GM23248 (cell line): ENCODE results near the gene CA5B. TPM values are rescaled to one million over a fixed set of nuclear protein-coding genes. Genes with fewer than 3 reads are reported as not detected.

Experiments used
- DNase-seq: peaks from one replicate; pipeline ENCODE4 v3.0.0-alpha.2; 2015
- H2AFZ ChIP-seq: fragments of 200-600 bp; sonication (generic); 2 replicates; pipeline ENCODE4 v1.6.1; 2016; ENCODE audit warnings: antibody characterized with exemption
- H3F3A ChIP-seq: fragments of 200-600 bp; sonication (generic); 2 replicates; pipeline ENCODE4 v1.6.1; 2016; ENCODE audit warnings: mild to moderate bottlenecking, antibody characterized with exemption, mixed run types; ENCODE audit not compliant: insufficient read depth
- H3K27ac ChIP-seq: fragments of 200-600 bp; sonication (generic); 2 replicates; pipeline ENCODE4 v1.5.1; 2016; ENCODE audit warnings: mild to moderate bottlenecking
- H3K27me3 ChIP-seq: fragments of 200-600 bp; sonication (generic); replicated peaks from 2 replicates; pipeline ENCODE4 v1.6.1; 2016; ENCODE audit warnings: mild to moderate bottlenecking; ENCODE audit not compliant: insufficient read depth
- H3K36me3 ChIP-seq: fragments of 200-600 bp; sonication (generic); 2 replicates; pipeline ENCODE4 v1.6.1; 2016; ENCODE audit warnings: low read depth, mild to moderate bottlenecking
- H3K4me1 ChIP-seq: fragments of 200-600 bp; sonication (generic); 2 replicates; pipeline ENCODE4 v1.6.1; 2016; ENCODE audit warnings: mild to moderate bottlenecking; ENCODE audit not compliant: insufficient read depth
- H3K4me2 ChIP-seq: fragments of 200-600 bp; sonication (generic); one replicate; pipeline ENCODE4 v1.6.1; 2016; ENCODE audit warnings: mild to moderate bottlenecking; ENCODE audit not compliant: unreplicated experiment
- H3K4me3 ChIP-seq: fragments of 200-600 bp; sonication (generic); 2 replicates; pipeline ENCODE4 v1.5.1; 2016; ENCODE audit warnings: mild to moderate bottlenecking
- H3K79me2 ChIP-seq: fragments of 200-600 bp; sonication (generic); 2 replicates; pipeline ENCODE4 v1.6.1; 2016; ENCODE audit warnings: mild to moderate bottlenecking; ENCODE audit not compliant: insufficient read depth
- H3K9ac ChIP-seq: fragments of 200-600 bp; sonication (generic); 2 replicates; pipeline ENCODE4 v1.6.1; 2016; ENCODE audit warnings: mild to moderate bottlenecking
- H3K9me2 ChIP-seq: fragments of 200-600 bp; sonication (generic); 2 replicates; pipeline ENCODE4 v1.6.1; 2016; ENCODE audit warnings: mixed run types, mild to moderate bottlenecking, moderate library complexity; ENCODE audit not compliant: insufficient read depth
- H3K9me3 ChIP-seq: fragments of 200-600 bp; sonication (generic); one replicate; pipeline ENCODE4 v1.6.1; 2017; ENCODE audit warnings: low read depth
- H4K20me1 ChIP-seq: fragments of 200-600 bp; sonication (generic); 2 replicates; pipeline ENCODE4 v1.6.0; 2016; ENCODE audit not compliant: insufficient read depth
- EZH2 ChIP-seq: fragments of 200-600 bp; sonication (generic); IDR thresholded peaks from 2 replicates; pipeline ENCODE4 v1.6.1; 2018; ENCODE audit warnings: antibody characterized with exemption, mild to moderate bottlenecking; ENCODE audit not compliant: insufficient read depth, poor library complexity, severe bottlenecking
- EZH2phosphoT487 ChIP-seq: fragments of 200-600 bp; sonication (generic); IDR thresholded peaks from 2 replicates; pipeline ENCODE4 v1.6.1; 2018; ENCODE audit warnings: antibody characterized with exemption, moderate library complexity, mild to moderate bottlenecking, low read depth; ENCODE audit not compliant: insufficient read depth
- WGBS, 2 experiments: methylation state at CpG; one replicate each; pipeline ENCODE4 v1.1.6; 2015 to 2017; ENCODE audit warnings: low lambda C conversion rate in 2 of 2, low coverage in 1 of 2; ENCODE audit errors: missing lambda C conversion rate in 2 of 2; 5-methylcytosine and 5-hydroxymethylcytosine counted together
- in situ Hi-C: fragments of 300-500 bp; cut with MboI; formaldehyde crosslinking; loops from 2 replicates; pipeline ENCODE4 v1.15.0; 2020
- polyA plus RNA-seq: library from polyadenylated mRNA; unstranded; fragments of >200 nt; fragmentation: Nextera tagmentation; extraction: Ambion mirVana; gene quantifications from 2 replicates; pipeline ENCODE4 v1.2.1, GENCODE V29; 2016
- total RNA-seq: library from RNA; depleted of rRNA; stranded (reverse); fragments of >200 nt; shearing (Covaris generic); gene quantifications from 2 replicates; pipeline ENCODE4 v1.2.3, GENCODE V29; 2014

CA5B gene
- total and polyA plus RNA-seq, 2 experiments from 2014 or later: 6.4 to 8.2 TPM

- H2AFZ ChIP-seq: no peak overlapping the region
- TF ChIP-seq EZH2phosphoT487 (no peak), EZH2 (no peak)
- H4K20me1 ChIP-seq: no peaks in the 10 kb centered on the region
- H3K9ac ChIP-seq: no peak overlapping the region
- H3K79me2 ChIP-seq: no peaks in the 10 kb centered on the region
- no peaks in the 10 kb centered on the region for H3K36me3 ChIP-seq
- H3F3A ChIP-seq: no peaks in the 10 kb centered on the region
- H3K4me2 ChIP-seq: no peak overlapping the region
- no peak for DNase-seq
- H3K9me3 ChIP-seq: no peaks in the 10 kb centered on the region
- H3K4me1 ChIP-seq: peaks cover 6% of the 10 kb centered on the region; the same call in 1 of the 2 replicates
- in situ Hi-C loops: no loop called here
- H3K4me3 ChIP-seq: no peak overlapping the region
- no peaks in the 10 kb centered on the region for H3K9me2 ChIP-seq
- 88 to 90% methylated on average over 9 of the region's 9 CpGs for WGBS, 2 experiments
- no peak overlapping the region for H3K27ac ChIP-seq
- no peaks in the 10 kb centered on the region for H3K27me3 ChIP-seq
Observed at GRCh38 chrX:15718283-15718970, 19.6 kb upstream of the CA5B start.

GRCh38 chrX:15719324-15719968 is 18.6 kb upstream of the CA5B start:
- Histone ChIP-seq H3K4me3 (no peak overlapping the region), H3K4me2 (no peak overlapping the region), H4K20me1 (no peaks in the 10 kb centered on the region), H3K9me2 (no peaks in the 10 kb centered on the region), H3K9me3 (no peaks in the 10 kb centered on the region), H3K27me3 (no peaks in the 10 kb centered on the region), H3K9ac (no peak overlapping the region), H2AFZ (no peak overlapping the region), H3K36me3 (no peaks in the 10 kb centered on the region), H3K27ac (no peak overlapping the region), H3K79me2 (no peaks in the 10 kb centered on the region), H3K4me1 (peaks cover 6% of the 10 kb centered on the region; the same call in 1 of the 2 replicates), H3F3A (no peaks in the 10 kb centered on the region)
- DNase-seq: no peak
- WGBS, 2 experiments: 74 to 78% methylated on average over 4 of the region's 4 CpGs
- in situ Hi-C loops: no loop called here
- TF ChIP-seq EZH2 (no peak), EZH2phosphoT487 (no peak)

- no peak overlapping the region for H2AFZ ChIP-seq
Observed at GRCh38 chrX:15721911-15722310, 16.2 kb upstream of the CA5B start.

GRCh38 chrX:15723887-15724517 is 14.1 kb upstream of the CA5B start:
- Histone ChIP-seq H3K36me3 (no peaks in the 10 kb centered on the region), H4K20me1 (no peaks in the 10 kb centered on the region), H3K9ac (no peak overlapping the region), H2AFZ (no peak overlapping the region), H3K9me2 (no peaks in the 10 kb centered on the region), H3K27ac (no peak overlapping the region), H3K9me3 (no peaks in the 10 kb centered on the region), H3K4me1 (peaks cover 6% of the 10 kb centered on the region; the same call in 1 of the 2 replicates), H3F3A (no peaks in the 10 kb centered on the region), H3K4me2 (no peak overlapping the region), H3K79me2 (no peaks in the 10 kb centered on the region), H3K4me3 (no peak overlapping the region), H3K27me3 (no peaks in the 10 kb centered on the region)
- DNase-seq: peak; percentile 12
- TF ChIP-seq EZH2phosphoT487 (no peak), EZH2 (no peak)
- WGBS, 2 experiments: 64 to 69% methylated on average over 3 of the region's 3 CpGs
- in situ Hi-C loops: no loop called here

More at GRCh38 chrX:15721911-15722310, 16.2 kb upstream of the CA5B start:
- H3K4me1 ChIP-seq: peaks cover 6% of the 10 kb centered on the region; the same call in 1 of the 2 replicates
- peak overlapping the region; percentile 12; the same call in 1 of the 2 replicates for H3K27ac ChIP-seq
- no peak overlapping the region for H3K9ac ChIP-seq
- no peaks in the 10 kb centered on the region for H3K9me3 ChIP-seq
- in situ Hi-C loops: no loop called here
- no peaks in the 10 kb centered on the region for H4K20me1 ChIP-seq
- WGBS, 2 experiments: 67 to 70% methylated on average over 1 of the region's 1 CpG
- TF ChIP-seq EZH2 (no peak), EZH2phosphoT487 (no peak)
- no peak overlapping the region for H3K4me2 ChIP-seq
- peak; percentile 38 for DNase-seq
- H3K27me3 ChIP-seq: no peaks in the 10 kb centered on the region
- H3K9me2 ChIP-seq: no peaks in the 10 kb centered on the region
- H3F3A ChIP-seq: no peaks in the 10 kb centered on the region
- no peaks in the 10 kb centered on the region for H3K79me2 ChIP-seq
- no peaks in the 10 kb centered on the region for H3K36me3 ChIP-seq
- no peak overlapping the region for H3K4me3 ChIP-seq
